GM21528 (cell line): Measurements from ENCODE around the gene SQSTM1.

ENCODE experiments used
- ATAC-seq: cut with Tn5 transposase; IDR thresholded peaks from one replicate; pipeline ENCODE4 v1.9.1; 2021; ENCODE audit warnings: mild to moderate bottlenecking, moderate library complexity; ENCODE audit not compliant: unreplicated experiment, low FRiP score

Gene SQSTM1

DNA sequence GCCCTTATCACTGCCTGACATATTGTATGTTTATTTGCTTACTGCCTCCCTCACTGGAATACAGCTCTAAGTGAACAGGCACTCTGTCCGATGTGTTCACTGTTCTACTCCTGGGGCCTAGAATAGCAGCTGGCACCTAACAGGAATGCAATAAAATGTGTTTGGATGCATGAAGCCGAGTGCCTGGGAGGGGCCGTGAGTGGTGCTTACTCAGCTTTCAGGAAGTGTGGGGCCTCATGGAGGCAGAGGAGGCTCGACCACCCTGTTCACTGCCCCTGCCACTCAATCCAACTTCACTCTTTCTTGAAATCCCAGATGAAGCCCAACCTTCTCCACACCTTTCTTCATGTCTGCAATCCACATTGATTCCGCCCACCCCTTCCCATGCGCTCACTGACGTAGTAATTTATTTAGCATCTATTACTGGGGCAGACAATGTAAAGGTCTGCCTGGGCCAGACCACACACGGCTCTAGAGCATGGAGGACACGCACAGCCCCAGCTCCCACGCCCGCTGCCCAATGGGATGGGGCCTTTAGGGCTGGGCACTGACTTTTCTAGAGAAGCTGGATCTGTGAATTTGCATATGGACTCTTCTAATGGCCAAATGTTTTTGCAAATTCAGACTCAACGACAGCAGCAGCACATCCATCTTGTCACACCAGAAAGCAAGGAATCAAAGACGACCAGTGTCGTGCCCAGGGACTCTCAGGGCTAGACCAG lies 65.6 kb downstream of the SQSTM1 start:
- ATAC-seq, result no peak

DNA sequence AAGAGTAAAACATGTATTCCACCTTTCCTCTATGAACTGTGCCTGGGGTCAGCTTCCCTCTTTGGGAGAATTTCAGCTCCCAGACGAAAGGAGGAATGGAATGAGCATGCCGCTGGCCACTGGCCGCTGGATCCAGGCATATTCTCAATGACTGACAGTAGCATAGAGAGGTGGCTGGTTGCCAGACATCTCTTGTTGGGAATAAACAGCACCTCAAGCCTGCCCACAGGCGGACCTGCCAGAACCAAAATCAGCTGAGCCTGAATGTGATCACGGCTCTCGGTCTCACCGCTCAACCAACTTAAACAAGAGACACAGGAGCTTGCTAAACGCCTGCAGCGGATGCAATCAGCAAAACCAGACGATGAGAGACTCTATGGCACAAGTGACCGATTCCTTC lies 66.4 kb downstream of the SQSTM1 start:
- no peak for ATAC-seq
